ENCODE results near the gene ESRRG. TPM values are rescaled to one million over a fixed set of nuclear protein-coding genes. Genes with fewer than 3 reads are reported as not detected.

ESRRG gene
- total and polyA plus RNA-seq, 2 donors (not counting 3 experiments of a cell fraction or from before 2014, with no cell fraction given): not detected

- no peaks in the 10 kb centered on the region for H3K79me2 ChIP-seq (ENCODE audit: control insufficient read depth, insufficient read depth, low read length)
- H3K27me3 ChIP-seq (ENCODE audit: control insufficient read depth in 2 of 2, insufficient read depth in 2 of 2, low read length in 2 of 2): no peaks in the 10 kb centered on the region
- H3K9ac ChIP-seq (replicated peaks; ENCODE audit: extremely low read depth, insufficient read depth, low read length): no peak overlapping the region
- H3K4me1 ChIP-seq (ENCODE audit: control insufficient read depth, extremely low read depth, insufficient read depth, low read length): no peaks in the 10 kb centered on the region
- H3K36me3 ChIP-seq (ENCODE audit: control insufficient read depth in 2 of 2, extremely low read depth in 1 of 2, insufficient read depth in 2 of 2, low read length in 2 of 2): no peaks in the 10 kb centered on the region
- H3K27ac ChIP-seq (ENCODE audit: insufficient read depth, low read depth, low read length): no peak overlapping the region
- DNase-seq (ENCODE audit: low read depth, low spot score) (no peak), FAIRE-seq (no peak)
- CTCF ChIA-PET: no interaction called here
- POLR2A ChIA-PET: no interaction called here
- no peaks in the 10 kb centered on the region for H3K9me1 ChIP-seq (replicated peaks; ENCODE audit: control insufficient read depth, extremely low read depth, insufficient read depth, low read length)
- no TSS peak for BruUV-seq (replicated peaks)
- H3K9me3 ChIP-seq (replicated peaks; ENCODE audit: control insufficient read depth, insufficient read depth, low read length): no peaks in the 10 kb centered on the region
- no peak for TF ChIP-seq MAX (IDR thresholded peaks at IDR 0.05; ENCODE audit: insufficient read depth, insufficient read length)
- no peak for TF ChIP-seq JUN (IDR thresholded peaks at IDR 0.05; ENCODE audit: borderline replicate concordance, insufficient read depth, insufficient read length, low read depth)
- TF ChIP-seq FOS (IDR thresholded peaks at IDR 0.05; ENCODE audit: borderline replicate concordance, insufficient read depth, low read length): no peak
- no peak for TF ChIP-seq MYC (IDR thresholded peaks at IDR 0.05; ENCODE audit: low read depth, low read length)
- TF ChIP-seq CTCF (IDR thresholded peaks at IDR 0.05; ENCODE audit: extremely low read depth in 1 of 2, insufficient read depth in 1 of 2, low read depth in 1 of 2, low read length in 2 of 2): no peak
- no peak for TF ChIP-seq GATA2 (IDR thresholded peaks at IDR 0.05; ENCODE audit: insufficient read depth, insufficient read length, low read depth, low read length)
- TF ChIP-seq POLR2A (IDR thresholded peaks at IDR 0.05; ENCODE audit: low read depth, low read length): no peak
- no peak for TF ChIP-seq EZH2 (IDR thresholded peaks at IDR 0.05; ENCODE audit: borderline replicate concordance, low read depth, low read length, severe bottlenecking)
- TF ChIP-seq POLR2AphosphoS5 (IDR thresholded peaks at IDR 0.05; ENCODE audit: insufficient read depth, low read depth, low read length): no peak
- no peak overlapping the region for H3K4me2 ChIP-seq (ENCODE audit: insufficient read depth, low read length)
- intact Hi-C loops (cut with micrococcal nuclease) (no loop called here), dilution Hi-C loops (cut with MboI; ENCODE audit: extremely low pct_ligation_motif_present, low sequenced_read_pairs) (no loop called here)
- H3K4me3 ChIP-seq (replicated peaks in 1 of 3; ENCODE audit: insufficient read depth in 1 of 3, low read depth in 1 of 3, low read length in 3 of 3): no peak overlapping the region
- H2AFZ ChIP-seq (ENCODE audit: low read depth, low read length): no peak overlapping the region
- no peaks in the 10 kb centered on the region for H4K20me1 ChIP-seq (replicated peaks; ENCODE audit: control insufficient read depth, extremely low read depth, insufficient read depth, low read length)
Measured at GRCh38 chr1:216562383-216562782, 160.8 kb downstream of the ESRRG start.
